HG02642 (cell line): ENCODE data around the gene KCNK13.

Experiments used
- ATAC-seq: cut with Tn5 transposase; IDR thresholded peaks from one replicate; pipeline ENCODE4 v1.9.1; 2021; ENCODE audit warnings: mild to moderate bottlenecking; ENCODE audit not compliant: unreplicated experiment, poor library complexity

Gene KCNK13

GRCh38 chr14:90116444-90116843 is 54.6 kb downstream of the KCNK13 start:
- ATAC-seq, result no peak

- ATAC-seq, result no peak
Observed at GRCh38 chr14:90118027-90118426, 56.2 kb downstream of the KCNK13 start.

GRCh38 chr14:90126260-90126659 is 64.5 kb downstream of the KCNK13 start:
- ATAC-seq, result no peak

- no peak for ATAC-seq
Observed at GRCh38 chr14:90132821-90133570, 71.2 kb downstream of the KCNK13 start.

GRCh38 chr14:90136904-90137303 is 75.1 kb downstream of the KCNK13 start:
- ATAC-seq, result no peak

GRCh38 chr14:90137807-90138206 is 76.0 kb downstream of the KCNK13 start:
- no peak for ATAC-seq

GRCh38 chr14:90139199-90139598 is 77.4 kb downstream of the KCNK13 start:
- ATAC-seq, result no peak

- no peak for ATAC-seq
Observed at GRCh38 chr14:90140298-90140955, 78.6 kb downstream of the KCNK13 start.

GRCh38 chr14:90140956-90141316 is 79.1 kb downstream of the KCNK13 start:
- ATAC-seq, result no peak

GRCh38 chr14:90153429-90153828 is 91.6 kb downstream of the KCNK13 start:
- ATAC-seq, result no peak

GRCh38 chr14:90154110-90154509 is 92.3 kb downstream of the KCNK13 start:
- no peak for ATAC-seq

GRCh38 chr14:90159146-90159545 is 97.4 kb downstream of the KCNK13 start:
- no peak for ATAC-seq

- no peak for ATAC-seq
Observed at GRCh38 chr14:90159688-90160087, 97.9 kb downstream of the KCNK13 start.

- no peak for ATAC-seq
Observed at GRCh38 chr14:90161129-90161528, 99.3 kb downstream of the KCNK13 start.

- no peak for ATAC-seq
Observed at GRCh38 chr14:90168425-90169105, 106.8 kb downstream of the KCNK13 start.

- ATAC-seq, result no peak
Observed at GRCh38 chr14:90175631-90176030, 113.8 kb downstream of the KCNK13 start.

- no peak for ATAC-seq
Observed at GRCh38 chr14:90177539-90178189, 115.9 kb downstream of the KCNK13 start.

- ATAC-seq, result no peak
Observed at GRCh38 chr14:90179357-90179756, 117.6 kb downstream of the KCNK13 start.

- ATAC-seq, result no peak
Observed at GRCh38 chr14:90179809-90180779, 118.3 kb downstream of the KCNK13 start.

GRCh38 chr14:90184094-90184493 is 122.3 kb downstream of the KCNK13 start:
- ATAC-seq, result no peak
